GM19324 (cell line): Measurements from ENCODE around the gene LPA.

Experiments
- ATAC-seq: cut with Tn5 transposase; IDR thresholded peaks from one replicate; pipeline ENCODE4 v1.9.1; 2021; ENCODE audit warnings: mild to moderate bottlenecking, moderate library complexity; ENCODE audit not compliant: unreplicated experiment, low FRiP score

The LPA gene

DNA sequence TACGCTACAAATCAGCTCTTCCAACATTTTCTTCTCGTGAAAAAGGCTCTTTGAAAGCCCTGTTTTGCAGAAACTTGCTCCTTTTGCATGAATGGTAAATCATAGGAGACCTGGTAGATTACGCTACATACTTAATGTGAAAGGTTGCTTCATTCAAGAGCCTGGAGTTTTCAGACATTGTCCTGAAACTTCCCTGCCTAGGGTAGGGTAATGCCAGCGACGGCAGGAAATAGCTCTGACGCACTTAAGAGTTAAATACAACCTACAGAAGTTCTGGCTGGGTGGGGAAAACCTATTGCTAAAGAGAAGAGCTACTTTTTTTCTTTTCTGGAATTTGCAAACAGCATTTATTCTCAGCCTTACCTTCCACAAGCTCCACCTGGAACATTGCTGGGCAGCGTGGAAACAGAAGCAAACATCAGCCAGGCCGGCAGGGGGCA, 144.5 kb downstream of the LPA start:
- peak; percentile 84 for ATAC-seq

DNA sequence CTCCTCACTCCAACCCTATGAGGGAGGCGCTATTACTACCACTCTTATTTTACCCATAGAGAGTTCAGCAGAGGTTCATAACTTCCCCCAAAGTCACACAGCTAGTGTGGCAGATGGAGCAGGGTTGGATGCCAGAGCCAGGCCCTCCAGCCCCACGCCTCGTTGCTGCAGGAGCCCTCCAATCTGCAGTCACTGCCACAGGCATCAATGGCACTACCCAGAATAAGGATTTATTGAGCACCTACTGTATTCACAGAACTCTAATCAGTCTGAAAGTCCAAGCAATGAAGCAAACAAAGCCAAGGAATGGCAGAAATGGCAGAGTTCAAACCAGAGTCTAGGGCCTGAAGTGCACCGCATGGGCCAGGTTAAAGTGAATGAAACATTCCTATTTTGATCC, 144.9 kb downstream of the LPA start:
- no peak for ATAC-seq

DNA sequence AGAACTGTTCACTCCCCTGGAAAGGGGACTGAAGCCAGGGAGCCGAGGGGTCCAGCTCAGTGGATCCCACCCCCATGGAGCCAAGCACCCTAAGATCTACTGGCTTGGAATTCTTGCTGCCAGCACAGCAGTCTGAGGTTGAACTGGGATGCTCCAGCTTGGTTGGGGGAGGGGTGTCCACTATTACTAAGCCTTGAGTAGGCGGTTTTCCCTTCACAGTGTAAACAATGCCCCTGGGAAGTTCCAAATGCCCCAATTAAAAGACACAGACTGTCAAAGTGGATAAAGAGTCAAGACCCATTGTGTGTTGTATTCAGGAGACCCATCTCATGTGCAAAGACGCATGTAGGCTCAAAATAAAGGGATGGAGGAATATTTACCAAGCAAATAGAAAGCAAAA, 150.2 kb downstream of the LPA start:
- no peak for ATAC-seq

DNA sequence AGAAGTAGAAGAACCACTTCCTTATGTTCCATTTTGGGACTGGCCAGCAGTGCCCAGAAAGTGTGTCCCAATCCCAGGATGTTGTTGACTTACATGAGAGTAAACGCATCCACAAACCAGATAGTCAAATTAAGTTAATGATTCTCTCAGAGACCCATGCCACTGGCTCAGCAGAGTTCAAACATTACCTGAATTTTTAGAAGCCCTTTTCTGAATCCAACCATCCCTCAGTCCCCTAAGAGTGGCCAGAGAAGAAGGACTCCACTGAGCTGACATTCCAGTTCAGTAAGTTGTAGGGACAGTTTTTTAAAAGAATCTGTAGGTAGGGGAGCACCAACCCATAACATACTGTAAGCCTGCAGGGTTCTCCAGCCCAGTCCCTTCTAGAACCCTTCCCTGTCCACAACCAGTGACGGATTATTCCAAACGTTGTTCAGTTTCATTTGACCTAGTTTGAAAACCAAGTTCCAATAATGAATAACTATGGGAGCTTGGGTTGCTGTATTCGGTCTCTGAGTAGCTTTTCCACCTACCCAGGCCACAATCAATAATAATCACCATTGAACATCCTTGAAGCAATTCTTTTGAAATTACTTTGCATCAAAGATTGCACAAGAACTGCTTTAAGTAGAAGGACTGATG, 153.0 kb downstream of the LPA start:
- no peak for ATAC-seq

DNA sequence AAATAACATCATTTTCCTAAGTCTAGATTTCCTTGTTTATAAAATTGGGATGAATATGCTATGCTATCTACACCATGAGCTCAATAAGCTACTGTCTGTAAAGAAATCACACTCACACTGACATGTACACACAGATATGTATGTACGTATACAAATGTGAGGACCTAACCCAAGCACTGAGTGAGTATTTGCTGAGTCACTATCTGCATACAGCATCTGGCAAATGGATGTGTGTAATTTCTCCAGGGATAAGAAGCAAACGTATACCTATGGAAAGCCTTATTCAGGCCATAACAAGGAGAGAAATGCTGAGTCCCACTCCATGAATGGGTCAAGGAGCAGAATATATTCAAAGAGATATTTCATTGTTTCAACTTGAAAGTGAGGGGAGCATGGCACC, 153.9 kb downstream of the LPA start:
- ATAC-seq, result no peak

DNA sequence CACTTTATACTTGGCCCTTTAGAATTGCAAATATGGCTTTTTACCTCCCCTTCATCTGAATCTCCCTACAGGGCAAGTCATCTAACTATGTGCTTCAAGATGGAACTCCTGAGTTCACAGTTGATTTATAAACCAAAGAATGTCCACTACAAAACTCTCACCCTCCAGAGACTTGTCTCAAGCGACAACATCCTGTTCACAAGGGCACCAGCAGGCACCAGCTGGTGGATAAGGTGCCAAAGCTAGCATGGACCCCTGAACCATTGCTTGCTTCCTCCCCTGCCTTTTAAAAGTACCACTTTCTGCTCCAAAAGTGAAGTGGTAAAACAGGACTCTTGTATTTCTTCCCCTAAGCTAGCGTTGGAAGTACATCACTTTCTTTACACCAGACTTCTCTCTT, 154.5 kb downstream of the LPA start:
- no peak for ATAC-seq

DNA sequence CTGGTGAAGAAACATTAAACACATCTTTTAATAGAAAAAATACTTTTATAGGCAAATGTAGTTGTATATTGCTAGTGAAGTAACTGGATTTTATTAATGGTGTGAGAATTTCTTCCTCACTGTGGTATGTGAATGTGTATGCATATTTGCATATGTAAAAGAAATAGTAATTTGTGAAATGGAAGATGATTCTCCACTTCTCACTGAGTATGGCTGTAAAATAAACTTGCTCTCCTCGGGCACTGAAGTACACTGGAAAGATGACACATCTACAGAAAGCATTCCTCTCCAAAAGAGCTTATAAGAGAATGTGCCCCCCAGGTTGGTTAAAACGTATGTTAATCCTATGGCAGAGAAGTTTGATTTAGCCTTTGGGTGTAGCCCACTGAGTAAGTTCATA, 155.5 kb downstream of the LPA start:
- ATAC-seq, result no peak

DNA sequence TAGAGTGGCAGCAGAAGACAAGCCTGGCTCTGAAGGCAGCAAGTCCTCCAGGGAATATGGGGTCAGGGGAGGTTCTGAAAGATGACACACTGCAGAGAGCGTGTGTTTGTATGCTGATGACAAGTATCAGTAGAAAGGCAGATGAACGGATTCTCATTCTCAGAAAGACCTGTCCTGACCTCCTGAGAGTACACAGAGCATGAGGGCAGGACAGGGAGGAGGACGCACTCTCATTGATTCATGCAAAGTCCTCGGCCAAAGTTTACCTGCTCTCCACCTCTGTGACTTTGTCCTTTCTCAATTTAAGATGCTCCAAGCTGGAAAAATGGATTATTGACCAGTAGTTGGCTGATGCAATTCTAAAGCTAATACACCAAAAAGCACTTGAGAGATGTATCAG, 156.7 kb downstream of the LPA start:
- no peak for ATAC-seq

DNA sequence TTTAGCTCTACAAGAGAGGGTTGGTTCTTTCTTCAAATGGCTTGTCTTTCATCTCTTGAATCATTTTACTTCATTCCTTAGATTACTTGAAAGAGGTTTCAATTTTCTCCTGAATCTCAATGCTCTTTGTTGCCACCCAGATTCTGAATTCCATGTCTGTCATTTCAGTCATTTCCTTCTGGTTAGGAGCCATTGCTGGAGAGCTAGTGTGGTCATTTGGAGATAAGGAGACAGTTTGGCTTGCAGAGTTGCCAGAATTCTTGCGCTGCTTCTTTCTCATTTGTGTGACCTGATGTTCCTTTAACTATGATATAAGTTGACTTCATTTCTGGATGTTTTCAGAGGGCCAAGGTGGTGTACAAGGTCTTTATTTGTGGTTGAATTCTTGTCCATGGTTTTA, 158.1 kb downstream of the LPA start:
- no peak for ATAC-seq

DNA sequence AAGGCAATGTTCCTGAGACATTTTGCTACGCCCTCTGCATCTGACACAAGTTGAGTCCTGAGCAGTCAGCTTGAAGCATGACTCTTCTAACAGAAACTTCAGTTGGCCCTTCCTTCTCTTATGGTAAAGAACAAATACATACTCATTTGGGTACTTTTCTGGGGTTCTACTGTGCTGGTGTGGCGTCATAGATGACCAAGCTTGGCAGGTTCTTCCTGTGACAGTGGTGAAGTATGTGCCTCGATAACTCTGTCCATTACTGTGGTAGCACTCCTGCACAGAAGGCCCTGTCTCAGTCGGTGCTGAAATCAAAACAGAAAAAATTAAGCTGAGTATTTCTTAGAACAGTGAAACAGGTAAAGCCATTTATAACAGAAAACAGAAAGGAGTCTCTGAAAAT, 163.4 kb downstream of the LPA start:
- no peak for ATAC-seq

DNA sequence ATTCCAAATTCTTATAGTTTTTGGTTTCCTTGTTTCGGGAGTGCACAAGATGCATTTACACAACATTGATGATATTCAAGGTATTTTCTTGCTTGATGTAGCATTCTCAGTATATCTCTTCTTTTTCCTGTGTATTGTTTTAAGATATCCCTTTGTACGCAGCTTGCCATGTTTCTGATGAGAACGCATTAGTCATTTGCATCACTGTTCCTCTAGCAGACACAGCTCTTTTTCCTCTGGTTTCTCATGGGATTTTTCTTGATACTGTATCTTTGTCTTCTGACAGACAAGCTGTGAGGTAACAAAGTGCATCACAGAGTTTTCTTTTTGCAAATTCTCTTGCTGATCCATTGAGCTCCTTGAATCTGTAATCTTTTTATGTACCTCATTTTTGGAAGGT, 169.5 kb downstream of the LPA start:
- no peak for ATAC-seq

DNA sequence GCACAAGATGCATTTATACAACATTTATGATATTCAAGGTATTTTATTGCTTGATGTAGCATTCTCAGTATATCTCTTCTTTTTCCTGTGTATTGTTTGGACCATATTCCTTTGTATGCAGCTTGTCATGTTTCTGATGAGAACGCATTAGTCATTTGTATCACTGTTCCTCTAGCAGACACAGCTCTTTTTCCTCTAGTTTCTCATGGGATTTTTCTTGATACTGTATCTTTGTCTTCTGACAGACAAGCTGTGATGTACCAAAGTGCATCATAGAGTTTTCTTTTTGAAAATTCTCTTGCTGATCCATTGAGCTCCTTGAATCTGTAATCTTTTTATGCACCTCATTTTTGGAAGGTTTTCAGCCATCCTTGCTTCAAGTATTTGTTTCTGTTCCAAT, 175.0 kb downstream of the LPA start:
- ATAC-seq, result no peak

DNA sequence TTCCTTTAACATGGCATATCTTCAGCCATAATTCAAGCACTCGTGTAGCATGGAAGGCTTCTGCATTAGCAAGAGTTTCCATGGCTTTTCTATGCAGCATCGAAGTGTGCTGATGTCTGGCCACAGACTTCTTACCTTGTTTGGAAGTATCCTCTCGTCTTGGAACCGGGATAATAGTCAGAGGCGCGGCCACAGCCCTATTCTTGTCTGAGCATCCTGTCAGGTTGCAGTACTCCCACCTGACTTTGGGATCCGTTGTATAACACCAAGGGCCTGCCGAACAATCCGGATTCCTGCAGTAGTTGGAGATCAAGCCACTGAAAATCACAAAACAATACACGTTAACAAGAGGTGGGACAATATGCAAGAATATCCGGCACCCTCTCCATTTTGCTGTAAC, 177.0 kb downstream of the LPA start:
- ATAC-seq, result no peak
